ENCODE measurements around the gene KCNJ1.

The KCNJ1 gene

DNA sequence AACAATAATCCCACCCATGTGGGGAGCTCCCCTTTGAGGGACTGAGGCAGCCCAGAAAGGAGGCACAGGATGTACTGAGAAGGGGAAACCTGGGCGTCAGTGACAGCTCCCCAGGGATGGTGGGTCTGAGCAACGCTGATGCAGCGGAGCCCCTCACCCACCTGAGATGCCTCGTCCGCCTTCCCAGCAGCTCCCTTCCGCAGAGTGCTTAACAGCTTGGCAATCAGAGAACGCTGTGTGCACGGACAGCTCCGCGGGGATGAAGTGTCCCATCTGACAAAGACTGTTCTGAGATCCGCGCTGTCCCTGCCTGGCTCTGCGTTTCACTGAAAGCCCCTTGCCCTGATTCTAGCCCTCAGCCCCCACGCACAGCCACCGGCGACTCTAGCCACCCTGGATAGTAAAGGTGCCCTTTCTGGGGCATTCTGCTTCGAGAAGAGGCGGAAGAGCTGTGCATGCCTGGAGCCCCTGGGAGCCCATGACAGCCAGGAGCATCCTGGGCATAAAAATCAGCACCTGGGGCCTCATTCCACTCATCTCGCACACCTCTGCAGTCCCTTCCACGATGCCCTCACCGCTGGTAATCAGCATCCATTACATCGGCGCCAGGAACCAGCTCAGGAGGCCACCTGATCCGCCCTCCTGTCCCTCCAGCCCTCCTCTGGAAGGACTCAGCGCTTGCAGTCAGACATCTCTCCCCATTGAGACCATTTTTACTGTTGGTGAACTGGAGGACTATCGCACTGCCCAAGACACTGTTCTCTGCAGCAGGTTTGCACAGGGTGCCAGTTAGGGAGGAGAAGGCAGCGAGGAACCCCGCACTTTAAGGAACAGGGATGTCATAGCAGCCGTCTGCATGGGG lies 34.8 kb upstream of the KCNJ1 start:
- no peak for DNase-seq

DNA sequence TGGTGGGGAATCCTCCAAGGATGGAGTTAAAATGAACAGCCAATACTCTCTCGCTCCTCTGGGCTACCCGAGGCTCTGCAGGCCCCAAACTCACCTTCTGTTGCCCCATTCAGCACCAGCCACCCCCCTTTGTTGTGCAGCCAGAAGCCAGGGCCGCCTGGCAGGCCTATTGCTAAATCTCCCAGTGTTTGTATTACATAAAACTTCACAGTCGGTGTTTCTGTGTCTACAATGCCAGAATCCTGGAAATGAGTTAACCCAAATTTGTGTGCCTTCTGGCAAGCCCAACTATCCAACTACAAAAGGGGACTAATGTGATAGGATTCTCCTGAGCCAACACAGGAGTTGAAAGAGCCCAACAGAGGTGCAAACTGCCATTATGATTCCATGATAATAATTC lies 33.4 kb upstream of the KCNJ1 start:
- DNase-seq = no peak

GRCh38 chr11:128898580-128899344 lies 31.7 kb upstream of the KCNJ1 start:
- no peak for DNase-seq

GRCh38 chr11:128897826-128898225 lies 30.7 kb upstream of the KCNJ1 start:
- no peak for DNase-seq

DNA sequence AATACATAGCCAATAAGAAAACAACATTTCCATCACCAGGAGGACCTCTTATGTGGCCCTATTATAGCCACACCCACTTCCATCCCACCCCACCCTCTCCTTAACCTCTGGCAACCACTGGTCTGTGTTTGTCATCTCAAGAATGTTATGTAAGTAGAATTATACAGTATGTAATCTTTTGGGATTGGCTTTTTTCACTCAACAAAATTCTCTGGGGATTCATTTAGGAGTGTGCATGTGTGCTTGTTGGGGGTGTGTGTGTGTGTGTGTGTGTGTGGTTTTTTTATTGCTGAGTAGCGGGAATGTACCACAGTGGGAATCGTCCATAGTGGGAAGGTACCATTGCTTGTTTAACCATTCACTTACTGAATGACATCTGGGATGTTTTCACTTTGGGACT lies 29.3 kb upstream of the KCNJ1 start:
- no peak for DNase-seq

DNA sequence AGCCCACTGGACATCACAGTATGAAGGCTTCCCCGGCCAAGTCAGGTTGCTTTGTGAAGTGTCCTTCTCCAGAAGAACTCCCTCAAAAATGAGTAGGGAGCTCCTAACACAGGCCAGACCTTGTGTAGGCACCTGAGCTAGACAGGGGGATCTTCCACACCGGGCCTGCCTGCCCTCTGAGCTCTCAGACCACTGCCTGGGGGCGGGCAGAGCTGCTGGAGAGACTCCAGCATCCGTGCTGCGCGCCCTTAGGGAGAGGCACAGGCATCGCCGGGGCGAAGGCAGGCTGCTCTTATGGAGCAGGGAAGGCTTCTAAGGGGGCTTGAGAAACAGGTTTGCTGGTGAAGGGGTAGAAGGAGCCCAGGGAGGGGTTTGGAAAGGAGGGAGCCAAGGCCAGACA lies 28.4 kb upstream of the KCNJ1 start:
- DNase-seq = no peak

DNA sequence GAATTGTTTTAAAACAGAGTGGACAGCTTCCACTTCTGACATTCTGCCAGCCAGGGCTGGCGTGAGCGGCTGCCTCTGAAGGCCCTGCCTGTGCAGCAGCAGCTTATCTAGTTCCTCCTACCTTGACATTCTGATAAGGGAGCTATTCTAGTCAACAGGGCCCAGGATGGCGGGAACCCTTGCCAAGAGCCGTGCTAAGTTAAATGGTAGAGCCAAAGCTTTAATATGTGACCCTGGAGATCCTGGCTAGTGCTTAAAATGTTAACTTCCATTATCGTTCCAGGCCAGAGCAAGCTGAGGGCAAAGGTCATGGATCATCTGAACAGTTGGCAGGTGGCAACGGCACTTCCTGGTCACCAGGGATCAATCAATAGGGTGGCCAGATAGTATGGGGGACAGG lies 27.6 kb upstream of the KCNJ1 start:
- no peak for DNase-seq

GRCh38 chr11:128894286-128894681 lies 27.2 kb upstream of the KCNJ1 start:
- no peak for DNase-seq

- DNase-seq = no peak
Measured at GRCh38 chr11:128893578-128894285, 26.6 kb upstream of the KCNJ1 start.

- peak in 1 of 2 experiments; percentile 27 for DNase-seq
Measured at GRCh38 chr11:128892866-128893565, 25.9 kb upstream of the KCNJ1 start.

- DNase-seq = no peak
Measured at GRCh38 chr11:128891913-128892398, 24.9 kb upstream of the KCNJ1 start.

- DNase-seq = peak; percentile 58 to 94
Measured at GRCh38 chr11:128890543-128891368, 23.7 kb upstream of the KCNJ1 start, which contains the start of gene KCNJ5. TSS of gene KCNJ5 (plus strand) at chr11:128891356. CDS start at chr11:128911274, 19,918 bp downstream.

DNA sequence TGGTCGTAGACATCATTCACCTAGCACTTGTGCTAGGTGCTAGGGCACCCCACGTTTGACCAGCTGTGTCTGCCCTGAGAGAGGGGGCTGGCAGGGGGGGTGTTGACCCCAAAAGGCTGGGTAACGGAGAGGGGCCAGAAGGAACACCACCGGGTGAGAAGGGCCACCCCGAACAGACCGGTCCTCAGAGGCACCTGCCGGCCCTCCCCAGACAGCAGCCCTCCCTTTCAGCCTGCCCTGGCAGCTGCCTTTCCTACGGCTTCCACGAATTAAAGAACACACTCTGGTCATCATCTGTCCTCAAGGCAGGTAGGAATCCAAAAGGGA lies 23.1 kb upstream of the KCNJ1 start:
- DNase-seq = no peak

- no peak for DNase-seq
Measured at GRCh38 chr11:128889657-128890213, 22.6 kb upstream of the KCNJ1 start.

- DNase-seq = peak; percentile 41 to 74
Measured at GRCh38 chr11:128888034-128888985, 21.2 kb upstream of the KCNJ1 start.

DNA sequence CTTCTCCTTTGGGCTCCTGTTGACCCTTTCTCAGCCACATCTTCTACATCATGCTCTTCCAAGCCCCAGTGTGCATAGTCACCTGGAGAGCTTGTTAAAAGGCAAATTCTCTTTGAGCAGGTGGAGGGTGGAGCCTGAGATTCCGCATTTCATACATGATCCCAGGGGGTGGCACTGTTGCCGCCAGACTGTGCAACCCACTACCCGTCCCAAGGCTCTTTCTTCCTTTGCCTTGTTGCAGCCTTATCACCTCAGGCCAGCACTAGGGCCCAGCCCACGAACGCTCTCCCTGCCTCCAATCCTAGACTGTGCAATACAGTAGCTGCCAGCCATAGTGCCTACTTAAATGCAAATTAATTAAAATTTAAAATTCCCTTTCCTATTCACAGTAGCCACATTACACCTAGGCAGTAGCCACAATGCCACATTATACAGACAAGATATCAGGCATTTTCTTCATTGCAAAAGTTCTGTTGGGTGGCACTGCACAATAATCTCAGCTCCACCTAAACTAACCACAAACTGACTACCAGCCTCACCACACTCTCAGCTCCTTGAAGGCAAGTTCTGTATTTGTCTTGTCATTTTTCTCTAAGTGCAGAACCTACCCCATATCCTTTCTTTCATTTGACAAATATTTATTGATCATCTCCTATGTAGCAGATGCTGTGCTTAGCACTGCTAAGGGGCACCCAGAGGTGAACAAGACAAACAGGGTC lies 19.5 kb upstream of the KCNJ1 start:
- DNase-seq = peak; percentile 96 to 99

DNA sequence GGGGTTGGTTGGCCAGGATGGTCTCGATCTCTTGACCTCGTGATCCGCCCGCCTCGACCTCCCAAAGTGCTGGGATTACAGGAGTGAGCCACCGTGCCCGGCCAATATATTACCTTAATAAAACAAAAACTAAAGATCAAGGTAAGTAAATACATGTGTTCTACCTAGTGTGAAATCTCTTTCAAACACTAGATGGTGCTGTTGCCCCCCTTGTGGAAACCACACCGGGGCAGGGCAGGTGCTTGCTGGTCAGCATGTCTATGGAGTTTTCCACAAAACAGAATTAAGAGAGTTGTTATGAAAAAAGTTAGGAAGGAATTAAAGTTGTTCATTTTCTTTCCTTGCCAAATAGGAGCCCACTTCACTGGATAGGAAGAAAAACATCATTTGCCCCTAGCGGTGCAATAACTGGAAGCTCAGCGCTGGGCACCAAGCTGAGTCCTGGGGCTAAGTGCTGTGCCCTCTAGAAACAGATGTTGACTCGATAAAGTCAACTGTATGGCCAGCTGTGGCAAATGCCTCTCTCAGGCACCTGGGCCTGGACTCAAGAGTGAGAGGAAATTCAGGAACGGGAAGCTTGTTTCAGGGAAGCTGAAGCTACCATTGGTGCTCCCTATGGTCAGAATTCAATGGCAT lies 17.7 kb upstream of the KCNJ1 start:
- peak; percentile 88 to 96 for DNase-seq

DNA sequence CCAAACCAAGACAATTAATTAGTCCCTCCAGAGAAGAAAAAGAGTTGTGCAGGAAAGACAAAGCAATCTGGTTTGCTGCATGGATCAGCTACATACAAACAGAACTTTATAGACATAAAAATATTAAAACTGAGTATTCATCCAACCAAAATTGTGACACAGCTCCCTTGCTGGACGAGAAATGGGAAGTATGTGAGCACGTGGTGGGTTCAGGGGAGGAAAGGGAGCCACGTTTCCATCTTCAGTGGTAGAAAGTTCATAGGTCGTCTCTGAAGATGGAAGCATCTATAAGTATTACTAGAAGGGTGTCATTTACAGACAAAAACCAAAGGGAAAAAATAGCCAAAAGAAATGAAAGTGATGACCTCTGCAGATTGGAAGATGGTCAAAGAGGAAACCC lies 17.0 kb upstream of the KCNJ1 start:
- DNase-seq = no peak

- DNase-seq = no peak
Measured at GRCh38 chr11:128882451-128882850, 15.4 kb upstream of the KCNJ1 start.

All from NCI-H526 (cell line).